PFSK-1 (cell line): ENCODE measurements around the gene FPR3.

Experiments
- SIN3A ChIP-seq: IDR thresholded peaks from 2 replicates; pipeline ENCODE4 v1.6.1; 2012; ENCODE audit warnings: mild to moderate bottlenecking, low read length, moderate library complexity, borderline replicate concordance; ENCODE audit not compliant: insufficient read depth
- TAF1 ChIP-seq: IDR thresholded peaks from 2 replicates; pipeline ENCODE4 v1.6.1; 2012; ENCODE audit warnings: low read length, control low read depth, borderline replicate concordance; ENCODE audit not compliant: insufficient read depth
- TF ChIP-seq, protein P1 (sequence below), 2 experiments: IDR thresholded peaks; 2 replicates each; pipeline versions ENCODE4 v1.6.1 to v1.8.0; 2011 to 2012; ENCODE audit warnings: low read depth in 2 of 2, low read length in 2 of 2, control low read depth in 1 of 2, inconsistent platforms in 1 of 2, mild to moderate bottlenecking in 1 of 2, moderate library complexity in 1 of 2; ENCODE audit not compliant: insufficient read depth in 1 of 2

DNA sequence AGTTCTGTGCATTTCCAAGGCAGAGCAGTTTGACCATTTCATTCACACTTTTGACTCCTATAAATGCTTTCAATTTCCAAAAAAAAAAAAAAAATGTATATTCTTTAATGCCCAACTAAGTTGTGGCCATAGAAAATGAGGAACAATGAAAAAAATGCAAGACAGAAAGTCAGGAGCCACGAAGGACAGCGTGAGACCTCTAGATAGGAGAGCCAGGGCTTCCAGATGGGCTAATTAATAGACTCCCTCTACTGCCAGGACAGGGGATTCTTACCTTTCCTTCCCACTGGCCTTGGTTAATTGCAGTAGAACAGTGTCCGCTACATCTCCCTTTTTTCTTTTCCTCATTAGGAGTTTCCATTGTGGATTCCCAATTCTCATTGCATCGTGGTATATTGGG lies 8.6 kb downstream of the FPR3 start:
- TF ChIP-seq TAF1, result no peak
- TF ChIP-seq SIN3A, result no peak
- TF ChIP-seq, protein P1, sequence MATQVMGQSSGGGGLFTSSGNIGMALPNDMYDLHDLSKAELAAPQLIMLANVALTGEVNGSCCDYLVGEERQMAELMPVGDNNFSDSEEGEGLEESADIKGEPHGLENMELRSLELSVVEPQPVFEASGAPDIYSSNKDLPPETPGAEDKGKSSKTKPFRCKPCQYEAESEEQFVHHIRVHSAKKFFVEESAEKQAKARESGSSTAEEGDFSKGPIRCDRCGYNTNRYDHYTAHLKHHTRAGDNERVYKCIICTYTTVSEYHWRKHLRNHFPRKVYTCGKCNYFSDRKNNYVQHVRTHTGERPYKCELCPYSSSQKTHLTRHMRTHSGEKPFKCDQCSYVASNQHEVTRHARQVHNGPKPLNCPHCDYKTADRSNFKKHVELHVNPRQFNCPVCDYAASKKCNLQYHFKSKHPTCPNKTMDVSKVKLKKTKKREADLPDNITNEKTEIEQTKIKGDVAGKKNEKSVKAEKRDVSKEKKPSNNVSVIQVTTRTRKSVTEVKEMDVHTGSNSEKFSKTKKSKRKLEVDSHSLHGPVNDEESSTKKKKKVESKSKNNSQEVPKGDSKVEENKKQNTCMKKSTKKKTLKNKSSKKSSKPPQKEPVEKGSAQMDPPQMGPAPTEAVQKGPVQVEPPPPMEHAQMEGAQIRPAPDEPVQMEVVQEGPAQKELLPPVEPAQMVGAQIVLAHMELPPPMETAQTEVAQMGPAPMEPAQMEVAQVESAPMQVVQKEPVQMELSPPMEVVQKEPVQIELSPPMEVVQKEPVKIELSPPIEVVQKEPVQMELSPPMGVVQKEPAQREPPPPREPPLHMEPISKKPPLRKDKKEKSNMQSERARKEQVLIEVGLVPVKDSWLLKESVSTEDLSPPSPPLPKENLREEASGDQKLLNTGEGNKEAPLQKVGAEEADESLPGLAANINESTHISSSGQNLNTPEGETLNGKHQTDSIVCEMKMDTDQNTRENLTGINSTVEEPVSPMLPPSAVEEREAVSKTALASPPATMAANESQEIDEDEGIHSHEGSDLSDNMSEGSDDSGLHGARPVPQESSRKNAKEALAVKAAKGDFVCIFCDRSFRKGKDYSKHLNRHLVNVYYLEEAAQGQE (IDR thresholded peaks at IDR 0.05; ENCODE audit: insufficient read depth in 1 of 2, low read depth in 2 of 2, low read length in 2 of 2), result no peak
